ENCODE data around the gene TP53TG3F.
"Not testable (repeated sequence)": the region's sequence is repeated elsewhere in the genome, so short reads cannot be mapped to it uniquely, and the experiment has no call there.

Gene TP53TG3F

DNA sequence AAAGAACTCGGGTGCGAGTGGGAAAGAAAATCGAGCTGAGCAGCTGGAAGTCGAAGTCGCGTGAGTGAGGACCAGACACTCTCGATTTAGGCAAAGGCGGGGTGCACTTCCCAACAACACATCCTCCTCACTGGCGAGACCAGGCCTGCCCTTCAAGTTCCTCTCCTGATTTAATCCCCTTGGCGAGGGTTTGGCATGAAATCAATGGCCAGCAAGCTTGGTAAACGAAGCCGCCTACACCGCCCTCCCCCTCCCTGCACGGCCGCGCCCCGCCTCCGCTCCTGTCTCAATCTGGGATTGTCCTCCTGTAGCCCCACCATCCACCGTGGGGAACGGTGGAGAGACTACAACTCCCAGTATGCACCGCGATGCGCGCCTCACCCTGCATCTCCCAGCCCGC lies at the start of gene TP53TG3F:
Gene TP53TG3F (plus strand): TSS at position 301 of the 400 bp plus-strand sequence. CDS start 68 bp downstream, at position 369.
- not testable (repeated sequence) for DNase-seq (ENCODE audit: low read depth in 3 of 3)

DNA sequence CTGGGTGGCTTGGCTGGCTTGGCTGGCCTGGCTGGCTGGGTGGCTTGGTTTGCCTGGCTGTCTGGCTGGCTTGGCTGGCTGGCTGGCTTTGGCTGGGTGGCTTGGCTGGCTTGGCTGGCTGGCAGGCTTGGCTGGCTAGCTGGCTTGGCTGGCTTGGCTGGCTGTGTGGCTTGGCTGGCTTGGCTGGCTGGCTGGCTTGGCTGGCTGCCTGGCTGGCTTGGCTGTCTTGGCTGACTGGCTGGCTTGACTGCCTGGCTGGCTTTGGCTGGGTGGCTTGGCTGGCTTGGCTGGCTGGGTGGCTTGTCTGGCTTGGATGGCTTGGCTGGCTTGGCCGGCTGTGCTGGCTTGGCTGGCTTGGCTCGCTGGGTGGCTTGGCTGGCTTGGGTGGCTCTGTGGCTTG lies 32.2 kb downstream of the TP53TG3F start:
- not testable (repeated sequence) for DNase-seq (ENCODE audit: low read depth in 3 of 3)

DNA sequence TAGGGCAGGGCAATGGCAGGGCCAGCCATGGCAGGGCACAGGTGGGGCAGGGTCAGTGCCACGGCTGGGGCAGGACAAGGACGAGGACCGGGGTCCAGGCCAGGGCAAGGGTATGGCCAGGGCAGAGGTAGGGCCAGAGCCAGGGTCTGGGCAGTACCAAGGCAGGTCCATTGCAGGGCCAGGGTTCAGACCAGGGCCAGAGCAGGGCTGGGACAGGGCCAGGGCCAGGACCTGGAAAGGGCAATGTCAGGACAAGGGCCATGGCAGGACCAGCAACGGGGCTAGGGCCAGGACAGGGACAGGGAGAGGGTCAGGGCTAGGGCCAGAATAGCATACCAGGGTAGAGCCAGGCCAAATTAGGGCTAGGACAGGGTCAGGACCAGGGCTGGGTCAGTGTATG lies 47.8 kb downstream of the TP53TG3F start:
- DNase-seq (ENCODE audit: low read depth in 3 of 3): not testable (repeated sequence)

DNA sequence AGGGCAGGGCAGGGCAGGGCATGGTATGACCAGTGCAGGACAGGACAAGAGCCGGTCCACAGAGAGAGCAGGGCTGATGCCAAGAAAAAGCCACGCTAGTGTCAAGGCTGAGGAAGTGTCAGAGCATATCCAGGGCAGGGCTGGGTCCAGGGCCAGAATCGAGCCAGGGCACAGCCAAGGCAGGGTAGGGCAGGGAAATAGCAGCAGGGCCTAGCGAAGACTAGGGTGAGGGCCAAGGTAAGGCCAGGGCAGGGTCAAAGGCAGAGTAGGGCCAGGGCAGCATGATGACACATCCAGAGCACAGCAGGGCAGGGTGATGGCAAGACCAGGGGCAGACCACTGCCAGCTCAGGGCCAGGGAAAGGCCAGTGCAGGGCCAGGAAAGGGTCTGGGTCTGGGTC lies 49.7 kb downstream of the TP53TG3F start:
- DNase-seq (ENCODE audit: low read depth in 3 of 3): not testable (repeated sequence)

DNA sequence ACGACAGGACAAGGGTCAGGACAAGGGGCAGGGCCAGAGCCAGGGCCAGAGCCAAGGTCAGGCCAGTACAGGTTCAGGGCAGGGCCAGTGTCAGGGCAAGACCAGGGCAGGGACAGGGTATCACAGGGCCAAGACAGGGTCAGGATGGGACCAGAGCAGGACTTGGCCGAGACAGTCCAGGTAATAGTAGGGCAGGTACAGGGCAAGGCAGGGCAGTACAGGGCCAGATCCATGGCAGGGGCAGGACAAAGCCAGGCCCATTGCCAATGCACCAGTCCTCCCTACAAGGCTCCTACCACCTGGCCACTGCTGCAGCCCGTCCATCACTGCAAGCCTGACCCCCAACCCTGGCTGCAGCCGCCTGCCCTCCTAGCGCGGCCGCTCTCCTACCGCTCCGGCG lies 50.5 kb downstream of the TP53TG3F start:
- not testable (repeated sequence) for DNase-seq (ENCODE audit: low read depth in 3 of 3)

Measured in stimulated activated CD4-positive, alpha-beta T cell treated with anti-CD3 and anti-CD28 coated beads, TNF-alpha, amount 100 ng/mL, for 48 hours (primary cell).